ENCODE measurements around the gene FRRS1. TPM values are rescaled to one million over a fixed set of nuclear protein-coding genes. Genes with fewer than 3 reads are reported as not detected.

FRRS1 gene
- total and polyA plus RNA-seq, 10 of the 15 experiments (the other 5 are each of a cell fraction or from before 2014, with no cell fraction given), result 0.13 to 18.9 (median 8.0) TPM

DNA sequence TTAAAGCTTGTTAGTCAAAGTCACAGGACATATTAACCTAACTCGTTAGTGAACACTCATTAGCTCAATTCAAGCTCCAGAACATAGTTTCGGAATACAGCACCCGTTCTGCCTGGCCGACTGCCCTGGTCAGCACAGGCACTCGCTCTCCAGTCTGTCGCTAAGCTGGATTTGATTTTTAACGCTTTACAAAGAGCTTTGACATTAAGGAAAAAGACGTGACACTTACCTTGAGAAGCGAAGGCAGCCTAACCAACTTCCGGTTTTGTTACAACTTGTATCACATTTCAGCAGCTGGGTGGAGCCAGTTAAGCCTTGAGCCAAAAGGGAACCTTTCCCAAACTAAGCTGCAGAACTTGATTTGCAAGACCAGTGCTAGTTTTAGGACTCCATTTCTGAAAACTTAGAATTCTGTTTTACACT is at the start of gene FRRS1 (continued):
- TF ChIP-seq TARDBP (IDR thresholded peaks at IDR 0.05; ENCODE audit: borderline replicate concordance) (no peak), NFXL1 (IDR thresholded peaks at IDR 0.05; ENCODE audit: borderline replicate concordance) (no peak), ZNF622 (IDR thresholded peaks at IDR 0.05) (no peak), SMC3 (IDR thresholded peaks at IDR 0.05; ENCODE audit: borderline replicate concordance, low read length) (no peak; the same call in 1 of the 2 replicates), BHLHE40 (IDR thresholded peaks at IDR 0.05; ENCODE audit: borderline replicate concordance in 1 of 2, low read depth in 2 of 2, low read length in 1 of 2) (peak in 1 of 2 experiments; percentile 15; a peak in 1 of 4 replicates), GATAD2B (conservative IDR thresholded peaks at IDR 0.05; ENCODE audit: low read depth) (peak; percentile 34; the same call in 1 of the 2 replicates), SMAD5 (IDR thresholded peaks at IDR 0.05; ENCODE audit: low read depth) (no peak), RELA (IDR thresholded peaks at IDR 0.05; ENCODE audit: borderline replicate concordance, partially characterized antibody) (no peak), RUNX3 (IDR thresholded peaks at IDR 0.05; ENCODE audit: low read length) (peak; percentile 55), CREM (IDR thresholded peaks at IDR 0.05; ENCODE audit: low read depth) (peak; percentile 50; the same call in 1 of the 2 replicates), KAT2A (conservative IDR thresholded peaks at IDR 0.05; ENCODE audit: control insufficient read depth, low read depth, low read length) (no peak), RB1 (IDR thresholded peaks at IDR 0.05; ENCODE audit: borderline replicate concordance) (0 out of 2 replicates have a peak, but pooled peaks have one; percentile 16), ASH2L (IDR thresholded peaks at IDR 0.05; ENCODE audit: borderline replicate concordance, low read depth) (no peak)
- TF ChIP-seq, protein P1, sequence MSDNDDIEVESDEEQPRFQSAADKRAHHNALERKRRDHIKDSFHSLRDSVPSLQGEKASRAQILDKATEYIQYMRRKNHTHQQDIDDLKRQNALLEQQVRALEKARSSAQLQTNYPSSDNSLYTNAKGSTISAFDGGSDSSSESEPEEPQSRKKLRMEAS (IDR thresholded peaks at IDR 0.05; ENCODE audit: low read depth, low read length), result no peak
- TF ChIP-seq, protein P2, sequence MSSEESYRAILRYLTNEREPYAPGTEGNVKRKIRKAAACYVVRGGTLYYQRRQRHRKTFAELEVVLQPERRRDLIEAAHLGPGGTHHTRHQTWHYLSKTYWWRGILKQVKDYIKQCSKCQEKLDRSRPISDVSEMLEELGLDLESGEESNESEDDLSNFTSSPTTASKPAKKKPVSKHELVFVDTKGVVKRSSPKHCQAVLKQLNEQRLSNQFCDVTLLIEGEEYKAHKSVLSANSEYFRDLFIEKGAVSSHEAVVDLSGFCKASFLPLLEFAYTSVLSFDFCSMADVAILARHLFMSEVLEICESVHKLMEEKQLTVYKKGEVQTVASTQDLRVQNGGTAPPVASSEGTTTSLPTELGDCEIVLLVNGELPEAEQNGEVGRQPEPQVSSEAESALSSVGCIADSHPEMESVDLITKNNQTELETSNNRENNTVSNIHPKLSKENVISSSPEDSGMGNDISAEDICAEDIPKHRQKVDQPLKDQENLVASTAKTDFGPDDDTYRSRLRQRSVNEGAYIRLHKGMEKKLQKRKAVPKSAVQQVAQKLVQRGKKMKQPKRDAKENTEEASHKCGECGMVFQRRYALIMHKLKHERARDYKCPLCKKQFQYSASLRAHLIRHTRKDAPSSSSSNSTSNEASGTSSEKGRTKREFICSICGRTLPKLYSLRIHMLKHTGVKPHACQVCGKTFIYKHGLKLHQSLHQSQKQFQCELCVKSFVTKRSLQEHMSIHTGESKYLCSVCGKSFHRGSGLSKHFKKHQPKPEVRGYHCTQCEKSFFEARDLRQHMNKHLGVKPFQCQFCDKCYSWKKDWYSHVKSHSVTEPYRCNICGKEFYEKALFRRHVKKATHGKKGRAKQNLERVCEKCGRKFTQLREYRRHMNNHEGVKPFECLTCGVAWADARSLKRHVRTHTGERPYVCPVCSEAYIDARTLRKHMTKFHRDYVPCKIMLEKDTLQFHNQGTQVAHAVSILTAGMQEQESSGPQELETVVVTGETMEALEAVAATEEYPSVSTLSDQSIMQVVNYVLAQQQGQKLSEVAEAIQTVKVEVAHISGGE (CRISPR knock-in tag; IDR thresholded peaks at IDR 0.05), result no peak
- TF ChIP-seq, protein P3, sequence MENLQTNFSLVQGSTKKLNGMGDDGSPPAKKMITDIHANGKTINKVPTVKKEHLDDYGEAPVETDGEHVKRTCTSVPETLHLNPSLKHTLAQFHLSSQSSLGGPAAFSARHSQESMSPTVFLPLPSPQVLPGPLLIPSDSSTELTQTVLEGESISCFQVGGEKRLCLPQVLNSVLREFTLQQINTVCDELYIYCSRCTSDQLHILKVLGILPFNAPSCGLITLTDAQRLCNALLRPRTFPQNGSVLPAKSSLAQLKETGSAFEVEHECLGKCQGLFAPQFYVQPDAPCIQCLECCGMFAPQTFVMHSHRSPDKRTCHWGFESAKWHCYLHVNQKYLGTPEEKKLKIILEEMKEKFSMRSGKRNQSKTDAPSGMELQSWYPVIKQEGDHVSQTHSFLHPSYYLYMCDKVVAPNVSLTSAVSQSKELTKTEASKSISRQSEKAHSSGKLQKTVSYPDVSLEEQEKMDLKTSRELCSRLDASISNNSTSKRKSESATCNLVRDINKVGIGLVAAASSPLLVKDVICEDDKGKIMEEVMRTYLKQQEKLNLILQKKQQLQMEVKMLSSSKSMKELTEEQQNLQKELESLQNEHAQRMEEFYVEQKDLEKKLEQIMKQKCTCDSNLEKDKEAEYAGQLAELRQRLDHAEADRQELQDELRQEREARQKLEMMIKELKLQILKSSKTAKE (IDR thresholded peaks at IDR 0.05; ENCODE audit: low read depth, poor library complexity, severe bottlenecking), result peak; percentile 44
- TF ChIP-seq, protein P4, sequence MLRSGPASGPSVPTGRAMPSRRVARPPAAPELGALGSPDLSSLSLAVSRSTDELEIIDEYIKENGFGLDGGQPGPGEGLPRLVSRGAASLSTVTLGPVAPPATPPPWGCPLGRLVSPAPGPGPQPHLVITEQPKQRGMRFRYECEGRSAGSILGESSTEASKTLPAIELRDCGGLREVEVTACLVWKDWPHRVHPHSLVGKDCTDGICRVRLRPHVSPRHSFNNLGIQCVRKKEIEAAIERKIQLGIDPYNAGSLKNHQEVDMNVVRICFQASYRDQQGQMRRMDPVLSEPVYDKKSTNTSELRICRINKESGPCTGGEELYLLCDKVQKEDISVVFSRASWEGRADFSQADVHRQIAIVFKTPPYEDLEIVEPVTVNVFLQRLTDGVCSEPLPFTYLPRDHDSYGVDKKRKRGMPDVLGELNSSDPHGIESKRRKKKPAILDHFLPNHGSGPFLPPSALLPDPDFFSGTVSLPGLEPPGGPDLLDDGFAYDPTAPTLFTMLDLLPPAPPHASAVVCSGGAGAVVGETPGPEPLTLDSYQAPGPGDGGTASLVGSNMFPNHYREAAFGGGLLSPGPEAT (IDR thresholded peaks at IDR 0.05; ENCODE audit: low read depth), result peak; percentile 41; the same call in 1 of the 2 replicates
- TF ChIP-seq, protein P5, sequence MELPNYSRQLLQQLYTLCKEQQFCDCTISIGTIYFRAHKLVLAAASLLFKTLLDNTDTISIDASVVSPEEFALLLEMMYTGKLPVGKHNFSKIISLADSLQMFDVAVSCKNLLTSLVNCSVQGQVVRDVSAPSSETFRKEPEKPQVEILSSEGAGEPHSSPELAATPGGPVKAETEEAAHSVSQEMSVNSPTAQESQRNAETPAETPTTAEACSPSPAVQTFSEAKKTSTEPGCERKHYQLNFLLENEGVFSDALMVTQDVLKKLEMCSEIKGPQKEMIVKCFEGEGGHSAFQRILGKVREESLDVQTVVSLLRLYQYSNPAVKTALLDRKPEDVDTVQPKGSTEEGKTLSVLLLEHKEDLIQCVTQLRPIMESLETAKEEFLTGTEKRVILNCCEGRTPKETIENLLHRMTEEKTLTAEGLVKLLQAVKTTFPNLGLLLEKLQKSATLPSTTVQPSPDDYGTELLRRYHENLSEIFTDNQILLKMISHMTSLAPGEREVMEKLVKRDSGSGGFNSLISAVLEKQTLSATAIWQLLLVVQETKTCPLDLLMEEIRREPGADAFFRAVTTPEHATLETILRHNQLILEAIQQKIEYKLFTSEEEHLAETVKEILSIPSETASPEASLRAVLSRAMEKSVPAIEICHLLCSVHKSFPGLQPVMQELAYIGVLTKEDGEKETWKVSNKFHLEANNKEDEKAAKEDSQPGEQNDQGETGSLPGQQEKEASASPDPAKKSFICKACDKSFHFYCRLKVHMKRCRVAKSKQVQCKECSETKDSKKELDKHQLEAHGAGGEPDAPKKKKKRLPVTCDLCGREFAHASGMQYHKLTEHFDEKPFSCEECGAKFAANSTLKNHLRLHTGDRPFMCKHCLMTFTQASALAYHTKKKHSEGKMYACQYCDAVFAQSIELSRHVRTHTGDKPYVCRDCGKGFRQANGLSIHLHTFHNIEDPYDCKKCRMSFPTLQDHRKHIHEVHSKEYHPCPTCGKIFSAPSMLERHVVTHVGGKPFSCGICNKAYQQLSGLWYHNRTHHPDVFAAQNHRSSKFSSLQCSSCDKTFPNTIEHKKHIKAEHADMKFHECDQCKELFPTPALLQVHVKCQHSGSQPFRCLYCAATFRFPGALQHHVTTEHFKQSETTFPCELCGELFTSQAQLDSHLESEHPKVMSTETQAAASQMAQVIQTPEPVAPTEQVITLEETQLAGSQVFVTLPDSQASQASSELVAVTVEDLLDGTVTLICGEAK (IDR thresholded peaks at IDR 0.05; ENCODE audit: borderline replicate concordance), result peak; percentile 43; the same call in 1 of the 2 replicates
